ENCODE data around the gene UROC1.

Gene UROC1

GRCh38 chr3:126524429-126524988 lies 6.9 kb upstream of the UROC1 start:
- Histone ChIP-seq H3K4me1 (peaks cover 0 to 14% (median 12%) of the 10 kb centered on the region in 4 donors), H3K9me3 (no peaks in the 10 kb centered on the region), H3K4me3 (peak overlapping the region; percentile 32 to 51), H3K27me3 (peaks cover 0 to 35% of the 10 kb centered on the region in 2 donors), H3K27ac (no peak overlapping the region), H3K36me3 (no peaks in the 10 kb centered on the region)
- peak in 1 of 2 donors; percentile 67 for DNase-seq
- no peak for TF ChIP-seq CTCF (IDR thresholded peaks at IDR 0.05)
- intact Hi-C loops (cut with DNase I; ENCODE audit: low total_unique reads), result loop anchor here (10.0 kb wide), 2 partner anchors 930 to 1020 kb away; no protein-coding TSS in a partner anchor

GRCh38 chr3:126523745-126524428 lies 6.3 kb upstream of the UROC1 start, which contains the start of gene CHST13:
TSS of gene CHST13 (plus strand) at chr3:126524155. CDS start at chr3:126524333, 178 bp downstream.
- Histone ChIP-seq H3K27ac (no peak within 1 kb of the TSS), H3K4me3 (peak within 1 kb of the TSS; percentile 32 to 51), H3K9me3 (no peaks in the 10 kb centered on the region), H3K36me3 (no peaks in the 10 kb centered on the region), H3K27me3 (peaks cover 0 to 35% of the 10 kb centered on the region in 2 donors), H3K4me1 (peaks cover 0 to 14% (median 12%) of the 10 kb centered on the region in 4 donors)
- TF ChIP-seq CTCF (IDR thresholded peaks at IDR 0.05), result no peak
- intact Hi-C loops (cut with DNase I; ENCODE audit: low total_unique reads), result loop anchor here (10.0 kb wide), 2 partner anchors 931 to 1021 kb away; no protein-coding TSS in a partner anchor
- peak in 1 of 2 donors; percentile 67 for DNase-seq

- H3K9me3 ChIP-seq, result no peaks in the 10 kb centered on the region
- no peaks in the 10 kb centered on the region for H3K36me3 ChIP-seq
- no peak overlapping the region for H3K4me3 ChIP-seq
- TF ChIP-seq CTCF (IDR thresholded peaks at IDR 0.05), result peak; percentile 82 to 92
- peaks cover 0 to 48% of the 10 kb centered on the region in 2 donors for H3K27me3 ChIP-seq
- H3K4me1 ChIP-seq, result peaks cover 0 to 14% (median 12%) of the 10 kb centered on the region in 4 donors
- intact Hi-C loops (cut with DNase I; ENCODE audit: low total_unique reads), result loop anchor here (10.0 kb wide), 2 partner anchors 932 to 1022 kb away; no protein-coding TSS in a partner anchor
- no peak overlapping the region for H3K27ac ChIP-seq
- DNase-seq, result peak; percentile 50 to 70
Observed at GRCh38 chr3:126522363-126522788, 4.8 kb upstream of the UROC1 start.

GRCh38 chr3:126521122-126521891 lies 3.7 kb upstream of the UROC1 start:
- TF ChIP-seq CTCF (IDR thresholded peaks at IDR 0.05), result no peak
- Histone ChIP-seq H3K27ac (no peak overlapping the region), H3K36me3 (no peaks in the 10 kb centered on the region), H3K4me1 (peaks cover 0 to 14% (median 12%) of the 10 kb centered on the region in 4 donors), H3K27me3 (peaks cover 0 to 50% of the 10 kb centered on the region in 2 donors), H3K9me3 (no peaks in the 10 kb centered on the region), H3K4me3 (no peak overlapping the region)
- DNase-seq, result peak in 1 of 2 donors; percentile 50
- intact Hi-C loops (cut with DNase I; ENCODE audit: low total_unique reads), result loop anchor here (10.0 kb wide), 2 partner anchors 933 to 1023 kb away; no protein-coding TSS in a partner anchor

Data from tibial artery (tissue), 4 donors.